GM19438 (cell line): ENCODE data around the gene PEX11A.

Source experiments
- ATAC-seq: cut with Tn5 transposase; IDR thresholded peaks from one replicate; pipeline ENCODE4 v1.9.1; 2021; ENCODE audit warnings: low read depth; ENCODE audit not compliant: unreplicated experiment

Gene PEX11A

GRCh38 chr15:89677381-89677780 is 13.2 kb downstream of the PEX11A start:
- ATAC-seq = no peak

GRCh38 chr15:89675606-89676005 is 14.9 kb downstream of the PEX11A start:
- no peak for ATAC-seq

- no peak for ATAC-seq
Observed at GRCh38 chr15:89674526-89674925, 16.0 kb downstream of the PEX11A start.

- ATAC-seq = no peak
Observed at GRCh38 chr15:89673165-89673512, 17.4 kb downstream of the PEX11A start.

GRCh38 chr15:89672221-89673164 is 18.1 kb downstream of the PEX11A start:
- no peak for ATAC-seq

- ATAC-seq = no peak
Observed at GRCh38 chr15:89671687-89672086, 18.9 kb downstream of the PEX11A start.

- no peak for ATAC-seq
Observed at GRCh38 chr15:89670971-89671560, 19.5 kb downstream of the PEX11A start.

GRCh38 chr15:89669941-89670340 is 20.6 kb downstream of the PEX11A start:
- no peak for ATAC-seq

GRCh38 chr15:89669309-89669865 is 21.2 kb downstream of the PEX11A start:
- no peak for ATAC-seq

- no peak for ATAC-seq
Observed at GRCh38 chr15:89668171-89668570, 22.4 kb downstream of the PEX11A start.

- no peak for ATAC-seq
Observed at GRCh38 chr15:89667706-89667960, 22.9 kb downstream of the PEX11A start.

GRCh38 chr15:89666858-89667705 is 23.5 kb downstream of the PEX11A start:
- no peak for ATAC-seq

- ATAC-seq = no peak
Observed at GRCh38 chr15:89666184-89666857, 24.2 kb downstream of the PEX11A start.

- ATAC-seq = peak; percentile 59
Observed at GRCh38 chr15:89665449-89666181, 24.9 kb downstream of the PEX11A start.

- no peak for ATAC-seq
Observed at GRCh38 chr15:89664441-89665350, 25.9 kb downstream of the PEX11A start.

- ATAC-seq = no peak
Observed at GRCh38 chr15:89662893-89663626, 27.5 kb downstream of the PEX11A start.

GRCh38 chr15:89660556-89660955 is 30.0 kb downstream of the PEX11A start:
- no peak for ATAC-seq

GRCh38 chr15:89659295-89659694 is 31.3 kb downstream of the PEX11A start:
- ATAC-seq = no peak
